ENCODE measurements around the gene CPNE1.
"Not testable (repeated sequence)": the region's sequence is repeated elsewhere in the genome, so short reads cannot be mapped to it uniquely, and the experiment has no call there.

The CPNE1 gene

GRCh38 chr20:35705894-35706293, 41.2 kb upstream of the CPNE1 start:
- TF ChIP-seq POLR2AphosphoS5 (IDR thresholded peaks at IDR 0.05; ENCODE audit: borderline replicate concordance, low read depth, low read length): 0 out of 2 replicates have a peak, but pooled peaks have one; percentile 28
- H3K36me3 ChIP-seq (ENCODE audit: insufficient read depth, low read length): peaks cover 88% of the 10 kb centered on the region
- H3K9me3 ChIP-seq (ENCODE audit: low read depth, low read length); H3K9ac ChIP-seq (ENCODE audit: insufficient read length); DNase-seq (ENCODE audit: low read depth, low spot score); H3K4me3 ChIP-seq; H3K27ac ChIP-seq: not testable (repeated sequence)

GRCh38 chr20:35704514-35705261, 40.0 kb upstream of the CPNE1 start:
- Histone ChIP-seq H3K9ac (ENCODE audit: insufficient read length) (no peak overlapping the region), H3K9me3 (ENCODE audit: low read depth, low read length) (no peaks in the 10 kb centered on the region), H3K4me3 (no peak overlapping the region), H3K36me3 (ENCODE audit: insufficient read depth, low read length) (peaks cover 76% of the 10 kb centered on the region), H3K27ac (peak overlapping the region; percentile 48; the same call in 1 of the 2 replicates)
- TF ChIP-seq POLR2AphosphoS5 (IDR thresholded peaks at IDR 0.05; ENCODE audit: borderline replicate concordance, low read depth, low read length) (peak; percentile 14; the same call in 1 of the 2 replicates), FOXP2 (optimal IDR thresholded peaks at IDR 0.05; ENCODE audit: control extremely low read depth, extremely low read length, insufficient read depth) (no peak), EZH2 (IDR thresholded peaks at IDR 0.05) (no peak)
- DNase-seq (ENCODE audit: low read depth, low spot score): no peak

DNA sequence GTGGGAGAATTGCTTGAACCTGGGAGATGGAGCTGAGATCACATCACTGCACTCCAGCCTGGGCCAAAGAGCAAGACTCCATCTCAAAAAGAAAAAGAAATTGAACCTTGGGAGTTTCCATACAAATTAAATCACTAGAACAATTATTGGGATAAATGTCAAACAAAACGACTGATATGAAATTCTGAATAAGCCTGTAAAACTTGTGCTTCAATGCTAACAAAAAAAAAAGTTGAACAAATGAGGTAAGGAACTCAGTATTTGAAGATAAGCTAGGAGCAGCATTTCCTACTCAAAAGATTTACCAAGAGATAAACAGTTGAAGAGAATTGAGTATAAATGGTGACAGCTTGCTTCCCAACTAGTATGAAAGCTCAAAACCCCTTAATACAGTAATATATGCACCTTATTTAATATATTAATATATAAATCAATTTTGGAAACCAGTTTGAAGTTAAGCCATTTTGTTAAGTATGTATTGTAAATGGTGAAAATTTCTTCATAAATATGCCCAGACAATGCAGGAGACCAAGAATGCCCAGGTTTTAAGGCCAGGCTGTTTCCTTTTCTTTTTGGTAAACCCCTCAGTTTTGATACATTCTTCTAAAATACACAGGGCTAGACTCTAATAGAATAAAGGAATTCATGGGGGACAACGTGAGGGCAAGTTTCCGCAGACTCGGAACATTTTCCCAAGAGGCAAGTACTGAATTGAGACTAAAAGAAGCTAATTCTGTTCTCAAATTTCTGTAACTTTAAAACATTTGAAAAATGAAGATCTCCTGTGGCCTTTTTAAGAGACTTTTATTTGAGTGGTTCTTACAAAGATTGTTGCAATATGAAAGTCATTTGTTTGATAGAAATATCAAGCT, 38.4 kb upstream of the CPNE1 start:
- Histone ChIP-seq H3K9ac (ENCODE audit: insufficient read length) (no peak overlapping the region), H3K27ac (peak overlapping the region; percentile 68; the same call in 1 of the 2 replicates), H3K9me3 (ENCODE audit: low read depth, low read length) (no peaks in the 10 kb centered on the region), H3K36me3 (ENCODE audit: insufficient read depth, low read length) (peaks cover 60% of the 10 kb centered on the region), H3K4me3 (no peak overlapping the region)
- no peak for DNase-seq (ENCODE audit: low read depth, low spot score)
- TF ChIP-seq EZH2 (IDR thresholded peaks at IDR 0.05): no peak
- no peak for TF ChIP-seq FOXP2 (optimal IDR thresholded peaks at IDR 0.05; ENCODE audit: control extremely low read depth, extremely low read length, insufficient read depth)
- no peak; the same call in 1 of the 2 replicates for TF ChIP-seq POLR2AphosphoS5 (IDR thresholded peaks at IDR 0.05; ENCODE audit: borderline replicate concordance, low read depth, low read length)

- H3K9me3 ChIP-seq (ENCODE audit: low read depth, low read length): no peaks in the 10 kb centered on the region
- no peak overlapping the region for H3K9ac ChIP-seq (ENCODE audit: insufficient read length)
- DNase-seq (ENCODE audit: low read depth, low spot score): no peak
- H3K36me3 ChIP-seq (ENCODE audit: insufficient read depth, low read length): peaks cover 54% of the 10 kb centered on the region
- TF ChIP-seq EZH2 (IDR thresholded peaks at IDR 0.05) (no peak), FOXP2 (optimal IDR thresholded peaks at IDR 0.05; ENCODE audit: control extremely low read depth, extremely low read length, insufficient read depth) (no peak)
- H3K27ac ChIP-seq: peak overlapping the region; percentile 68
- H3K4me3 ChIP-seq: no peak overlapping the region
Measured at GRCh38 chr20:35702051-35702823, 37.5 kb upstream of the CPNE1 start.

DNA sequence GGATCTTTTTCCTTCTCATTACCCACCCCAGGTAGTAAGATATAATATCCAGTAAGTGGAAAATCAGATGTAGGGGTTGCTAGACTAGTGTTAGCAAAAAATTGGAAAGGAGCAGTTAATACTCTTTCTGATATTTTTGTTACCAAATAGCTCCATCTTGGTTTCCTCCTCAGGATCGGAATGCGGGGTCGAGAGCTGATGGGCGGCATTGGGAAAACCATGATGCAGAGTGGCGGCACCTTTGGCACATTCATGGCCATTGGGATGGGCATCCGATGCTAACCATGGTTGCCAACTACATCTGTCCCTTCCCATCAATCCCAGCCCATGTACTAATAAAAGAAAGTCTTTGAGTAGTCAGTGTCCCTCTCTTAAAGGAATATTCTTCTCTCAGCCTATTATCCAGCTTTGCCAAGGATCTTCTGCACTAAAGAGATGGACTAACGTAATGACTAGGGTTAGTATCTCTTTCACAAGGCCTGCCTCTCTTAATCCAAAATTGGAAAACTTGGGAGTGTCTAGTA, 36.0 kb upstream of the CPNE1 start:
- H3K4me3 ChIP-seq: peak overlapping the region; percentile 97
- H3K9ac ChIP-seq (ENCODE audit: insufficient read length): peak overlapping the region; percentile 96
- TF ChIP-seq FOXP2 (optimal IDR thresholded peaks at IDR 0.05; ENCODE audit: control extremely low read depth, extremely low read length, insufficient read depth): no peak
- TF ChIP-seq POLR2AphosphoS5 (IDR thresholded peaks at IDR 0.05; ENCODE audit: borderline replicate concordance, low read depth, low read length): peak; percentile 39; the same call in 1 of the 2 replicates
- H3K27ac ChIP-seq: peak overlapping the region; percentile 82
- DNase-seq (ENCODE audit: low read depth, low spot score): no peak
- H3K36me3 ChIP-seq (ENCODE audit: insufficient read depth, low read length): peaks cover 40% of the 10 kb centered on the region
- H3K9me3 ChIP-seq (ENCODE audit: low read depth, low read length): no peaks in the 10 kb centered on the region

DNA sequence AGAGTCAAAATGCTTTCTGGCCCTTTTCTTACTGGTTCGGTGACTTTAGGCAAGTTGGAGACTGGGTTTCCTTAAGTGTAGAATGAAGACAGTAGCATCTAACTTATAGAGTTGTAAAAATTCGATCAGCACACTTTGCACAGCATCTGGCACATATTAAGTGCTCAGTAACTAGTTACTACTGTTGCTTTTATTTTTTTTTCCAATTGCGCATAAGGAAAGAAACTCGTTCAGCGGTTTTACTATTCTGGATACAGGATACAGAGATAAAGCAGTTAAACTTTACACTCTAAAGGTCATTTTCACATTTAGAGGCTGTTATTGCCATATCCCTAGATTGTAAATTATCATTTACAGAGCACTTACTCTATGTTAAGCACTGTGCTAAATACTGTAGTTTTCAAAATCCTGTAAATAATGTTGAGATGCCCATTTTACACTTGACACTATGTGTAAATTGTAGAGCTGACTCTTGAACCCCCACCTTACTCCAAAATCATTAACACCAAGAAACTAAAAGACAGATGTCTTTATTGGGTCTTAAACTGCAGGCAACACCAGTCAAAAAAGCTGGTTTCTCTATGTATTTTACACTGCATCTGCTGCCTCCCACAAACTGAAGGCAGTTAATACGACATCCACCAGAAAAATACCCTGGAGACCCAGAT, 35.4 kb upstream of the CPNE1 start:
- H3K4me3 ChIP-seq: peak overlapping the region; percentile 97
- H3K9ac ChIP-seq (ENCODE audit: insufficient read length): peak overlapping the region; percentile 96
- H3K36me3 ChIP-seq (ENCODE audit: insufficient read depth, low read length): peaks cover 39% of the 10 kb centered on the region
- TF ChIP-seq POLR2AphosphoS5 (IDR thresholded peaks at IDR 0.05; ENCODE audit: borderline replicate concordance, low read depth, low read length) (no peak; the same call in 1 of the 2 replicates), EZH2 (IDR thresholded peaks at IDR 0.05) (no peak), FOXP2 (optimal IDR thresholded peaks at IDR 0.05; ENCODE audit: control extremely low read depth, extremely low read length, insufficient read depth) (no peak)
- H3K9me3 ChIP-seq (ENCODE audit: low read depth, low read length): no peaks in the 10 kb centered on the region
- DNase-seq (ENCODE audit: low read depth, low spot score): no peak
- peak overlapping the region; percentile 82 for H3K27ac ChIP-seq

DNA sequence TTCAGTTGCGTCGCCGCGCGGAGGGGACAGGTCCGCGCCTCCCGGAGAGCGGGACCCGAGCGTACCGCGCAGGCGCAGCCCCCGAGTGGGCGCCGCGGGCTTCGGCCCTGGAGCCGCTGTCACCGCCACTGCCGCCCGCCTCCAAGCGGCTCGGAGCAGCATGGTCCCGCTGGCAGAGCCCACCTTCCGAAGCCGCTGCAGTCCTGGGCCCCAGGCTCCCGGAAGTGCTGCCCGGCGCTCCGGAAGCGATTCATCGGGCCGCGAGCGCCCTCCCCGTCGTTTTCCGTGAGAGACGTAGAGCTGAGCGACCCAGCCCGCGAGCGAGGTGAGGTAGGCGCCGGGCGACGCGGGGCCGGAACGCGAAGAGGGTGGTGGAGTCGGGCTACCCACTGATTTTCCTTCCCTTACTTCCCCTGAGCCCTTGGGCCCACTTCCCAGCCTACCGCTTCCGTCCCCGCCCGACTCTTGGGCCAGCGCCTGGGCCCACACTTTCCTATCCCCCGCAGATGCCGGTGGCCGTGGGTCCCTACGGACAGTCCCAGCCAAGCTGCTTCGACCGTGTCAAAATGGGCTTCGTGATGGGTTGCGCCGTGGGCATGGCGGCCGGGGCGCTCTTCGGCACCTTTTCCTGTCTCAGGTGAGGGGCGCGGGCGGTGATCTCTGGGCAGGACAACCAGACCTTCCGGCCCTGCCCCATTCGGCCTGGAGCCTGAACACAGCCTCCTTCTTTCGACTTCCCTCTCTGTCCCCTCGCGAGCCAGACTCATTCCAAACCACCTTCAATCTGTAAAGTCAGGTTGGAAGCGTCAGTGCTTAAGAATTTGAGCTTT, 34.6 kb upstream of the CPNE1 start, which contains the start of the genes NFS1 and ROMO1:
Gene NFS1 (minus strand): TSS at position 226 of the 830 bp plus-strand sequence. CDS start 64 bp downstream, at position 162.
Gene ROMO1 (plus strand): TSS at position 279 of the 830 bp plus-strand sequence. CDS start 228 bp downstream, at position 507.
- Histone ChIP-seq H3K9ac (ENCODE audit: insufficient read length) (peak within 1 kb of the TSS; percentile 96), H3K4me3 (peak within 1 kb of the TSS; percentile 97), H3K9me3 (ENCODE audit: low read depth, low read length) (no peaks in the 10 kb centered on the region), H3K27ac (peak within 1 kb of the TSS; percentile 82), H3K36me3 (ENCODE audit: insufficient read depth, low read length) (peaks cover 34% of the 10 kb centered on the region)
- no peak for DNase-seq (ENCODE audit: low read depth, low spot score)
- peak; percentile 98 for TF ChIP-seq POLR2AphosphoS5 (IDR thresholded peaks at IDR 0.05; ENCODE audit: borderline replicate concordance, low read depth, low read length)
- no peak for TF ChIP-seq EZH2 (IDR thresholded peaks at IDR 0.05)
- no peak for TF ChIP-seq FOXP2 (optimal IDR thresholded peaks at IDR 0.05; ENCODE audit: control extremely low read depth, extremely low read length, insufficient read depth)

Measured in SK-N-MC (cell line).